WI38 (cell line): Measurements from ENCODE around the gene SCYL1.

Experiments
- H3K4me3 ChIP-seq: 2 replicates; pipeline ENCODE4 v1.5.1; 2011; ENCODE audit warnings: low read depth, mild to moderate bottlenecking, control low read depth, low read length
- TF ChIP-seq, protein P1 (sequence below): IDR thresholded peaks from 2 replicates; pipeline ENCODE4 v1.5.1; 2012; ENCODE audit warnings: low read depth, mild to moderate bottlenecking, control low read depth, low read length

The SCYL1 gene

DNA sequence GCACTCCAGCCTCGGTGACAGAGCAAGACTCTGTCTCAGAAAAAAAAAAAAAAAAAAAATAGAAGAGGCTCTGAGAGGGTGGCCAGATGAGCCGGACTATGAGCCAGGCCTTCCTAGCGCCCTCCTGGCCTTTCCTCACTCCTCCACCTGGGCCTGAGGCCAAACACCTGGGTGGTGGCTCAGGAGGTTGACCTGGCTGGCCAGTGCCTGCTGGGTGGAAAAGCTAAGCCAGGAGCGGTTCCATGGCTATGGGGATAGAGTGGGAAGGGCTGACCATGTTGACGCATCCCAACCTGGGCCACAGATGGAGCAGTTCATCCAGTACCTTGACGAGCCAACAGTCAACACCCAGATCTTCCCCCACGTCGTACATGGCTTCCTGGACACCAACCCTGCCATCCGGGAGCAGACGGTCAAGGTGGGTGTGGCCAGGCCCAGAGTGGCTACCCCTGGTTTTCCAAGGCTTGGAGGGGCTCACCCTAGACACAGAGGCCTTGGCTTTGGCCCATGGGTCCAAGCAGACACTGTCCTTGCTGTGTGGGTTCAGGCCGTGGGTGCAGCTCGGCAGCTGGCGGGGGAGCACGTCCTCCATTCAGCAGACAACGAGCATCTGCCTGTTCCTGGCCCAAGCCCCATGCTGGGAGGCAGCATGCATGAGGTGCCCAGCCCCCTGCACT is 7.6 kb downstream of the SCYL1 start:
- H3K4me3 ChIP-seq = no peak overlapping the region
- TF ChIP-seq, protein P1, sequence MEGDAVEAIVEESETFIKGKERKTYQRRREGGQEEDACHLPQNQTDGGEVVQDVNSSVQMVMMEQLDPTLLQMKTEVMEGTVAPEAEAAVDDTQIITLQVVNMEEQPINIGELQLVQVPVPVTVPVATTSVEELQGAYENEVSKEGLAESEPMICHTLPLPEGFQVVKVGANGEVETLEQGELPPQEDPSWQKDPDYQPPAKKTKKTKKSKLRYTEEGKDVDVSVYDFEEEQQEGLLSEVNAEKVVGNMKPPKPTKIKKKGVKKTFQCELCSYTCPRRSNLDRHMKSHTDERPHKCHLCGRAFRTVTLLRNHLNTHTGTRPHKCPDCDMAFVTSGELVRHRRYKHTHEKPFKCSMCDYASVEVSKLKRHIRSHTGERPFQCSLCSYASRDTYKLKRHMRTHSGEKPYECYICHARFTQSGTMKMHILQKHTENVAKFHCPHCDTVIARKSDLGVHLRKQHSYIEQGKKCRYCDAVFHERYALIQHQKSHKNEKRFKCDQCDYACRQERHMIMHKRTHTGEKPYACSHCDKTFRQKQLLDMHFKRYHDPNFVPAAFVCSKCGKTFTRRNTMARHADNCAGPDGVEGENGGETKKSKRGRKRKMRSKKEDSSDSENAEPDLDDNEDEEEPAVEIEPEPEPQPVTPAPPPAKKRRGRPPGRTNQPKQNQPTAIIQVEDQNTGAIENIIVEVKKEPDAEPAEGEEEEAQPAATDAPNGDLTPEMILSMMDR = no peak

DNA sequence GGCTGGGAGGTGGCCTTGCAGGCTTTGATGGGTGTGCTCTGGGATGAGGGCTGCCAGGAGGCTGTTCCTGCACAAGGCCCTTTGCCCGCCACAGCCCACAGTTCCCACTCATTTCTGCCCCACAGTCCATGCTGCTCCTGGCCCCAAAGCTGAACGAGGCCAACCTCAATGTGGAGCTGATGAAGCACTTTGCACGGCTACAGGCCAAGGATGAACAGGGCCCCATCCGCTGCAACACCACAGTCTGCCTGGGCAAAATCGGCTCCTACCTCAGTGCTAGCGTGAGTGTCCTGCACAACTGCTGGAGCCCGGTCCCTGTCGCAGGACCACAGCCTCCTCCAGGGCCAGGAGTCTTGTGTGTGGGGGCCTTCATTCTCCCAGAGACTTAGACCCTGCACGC is 10.2 kb downstream of the SCYL1 start:
- TF ChIP-seq, protein P1 = no peak

DNA sequence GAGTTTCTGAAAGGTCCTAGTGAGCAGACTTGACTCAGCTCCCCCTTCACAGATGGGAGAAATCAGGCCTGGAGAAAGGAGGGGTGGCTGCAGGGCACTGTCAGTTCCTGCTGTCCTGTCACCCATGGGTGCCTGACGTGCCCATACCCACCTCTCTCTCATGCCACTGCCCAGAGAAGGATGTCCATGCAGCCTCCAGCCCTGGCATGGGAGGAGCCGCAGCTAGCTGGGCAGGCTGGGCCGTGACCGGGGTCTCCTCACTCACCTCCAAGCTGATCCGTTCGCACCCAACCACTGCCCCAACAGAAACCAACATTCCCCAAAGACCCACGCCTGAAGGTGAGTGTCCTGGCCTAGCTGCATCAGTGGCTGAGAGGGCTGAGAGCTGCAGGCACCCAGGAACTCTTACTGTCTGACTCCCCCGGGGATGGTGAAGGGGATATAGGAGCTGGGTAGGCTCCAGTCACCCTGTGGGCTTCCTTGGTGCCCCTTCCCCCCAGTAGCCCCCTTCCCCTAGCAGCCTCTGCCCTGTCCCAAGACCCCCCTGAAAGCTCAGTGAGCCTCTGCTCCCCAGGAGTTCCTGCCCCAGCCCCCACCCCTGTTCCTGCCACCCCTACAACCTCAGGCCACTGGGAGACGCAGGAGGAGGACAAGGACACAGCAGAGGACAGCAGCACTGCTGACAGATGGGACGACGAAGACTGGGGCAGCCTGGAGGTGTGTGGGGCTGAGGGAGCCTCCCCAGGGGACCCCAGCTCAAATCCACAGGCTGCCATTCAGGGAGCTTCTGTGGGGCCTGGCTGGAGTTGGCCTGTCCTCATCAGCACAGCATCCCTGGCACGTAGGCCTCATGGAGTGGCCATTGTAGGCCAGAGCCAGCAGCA is 11.8 kb downstream of the SCYL1 start:
- TF ChIP-seq, protein P1 = no peak
- no peak overlapping the region for H3K4me3 ChIP-seq

More for the DNA sequence above, 10.2 kb downstream of the SCYL1 start:
- no peak overlapping the region for H3K4me3 ChIP-seq

DNA sequence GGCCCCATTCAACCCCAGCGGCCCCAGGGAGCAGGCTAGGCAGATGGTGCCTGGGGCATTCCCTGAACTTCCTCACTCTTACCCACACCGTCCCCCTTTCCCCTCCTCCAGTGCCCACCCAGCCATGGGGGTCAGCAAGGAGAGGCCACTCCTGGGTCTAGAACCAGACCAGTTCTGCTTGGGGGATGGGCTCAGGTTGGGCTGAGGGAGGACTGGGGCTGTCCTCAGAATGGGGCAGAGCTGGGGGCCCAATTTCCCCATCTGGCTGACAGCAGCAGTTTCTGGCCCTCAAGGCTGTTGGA is 12.4 kb downstream of the SCYL1 start:
- TF ChIP-seq, protein P1 = no peak
- no peak overlapping the region for H3K4me3 ChIP-seq

DNA sequence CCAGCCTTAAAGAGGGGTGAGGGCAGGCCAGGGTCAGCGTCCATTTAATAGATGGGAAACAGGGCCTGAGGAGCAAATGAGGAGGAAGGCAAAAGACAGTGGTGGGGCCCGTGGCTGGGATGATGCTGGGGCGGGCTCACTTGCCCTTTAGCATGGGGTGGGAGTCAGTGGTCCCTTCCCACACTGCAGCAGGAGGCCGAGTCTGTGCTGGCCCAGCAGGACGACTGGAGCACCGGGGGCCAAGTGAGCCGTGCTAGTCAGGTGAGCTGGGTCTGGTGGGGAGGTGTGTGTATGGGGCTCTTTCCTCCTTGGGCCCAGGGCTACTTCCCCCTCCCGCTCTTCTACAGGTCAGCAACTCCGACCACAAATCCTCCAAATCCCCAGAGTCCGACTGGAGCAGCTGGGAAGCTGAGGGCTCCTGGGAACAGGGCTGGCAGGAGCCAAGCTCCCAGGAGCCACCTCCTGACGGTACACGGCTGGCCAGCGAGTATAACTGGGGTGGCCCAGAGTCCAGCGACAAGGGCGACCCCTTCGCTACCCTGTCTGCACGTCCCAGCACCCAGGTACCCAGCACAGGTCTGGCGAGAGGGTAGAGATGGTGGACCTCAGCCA is 12.8 kb downstream of the SCYL1 start:
- TF ChIP-seq, protein P1 = no peak
- H3K4me3 ChIP-seq = no peak overlapping the region

DNA sequence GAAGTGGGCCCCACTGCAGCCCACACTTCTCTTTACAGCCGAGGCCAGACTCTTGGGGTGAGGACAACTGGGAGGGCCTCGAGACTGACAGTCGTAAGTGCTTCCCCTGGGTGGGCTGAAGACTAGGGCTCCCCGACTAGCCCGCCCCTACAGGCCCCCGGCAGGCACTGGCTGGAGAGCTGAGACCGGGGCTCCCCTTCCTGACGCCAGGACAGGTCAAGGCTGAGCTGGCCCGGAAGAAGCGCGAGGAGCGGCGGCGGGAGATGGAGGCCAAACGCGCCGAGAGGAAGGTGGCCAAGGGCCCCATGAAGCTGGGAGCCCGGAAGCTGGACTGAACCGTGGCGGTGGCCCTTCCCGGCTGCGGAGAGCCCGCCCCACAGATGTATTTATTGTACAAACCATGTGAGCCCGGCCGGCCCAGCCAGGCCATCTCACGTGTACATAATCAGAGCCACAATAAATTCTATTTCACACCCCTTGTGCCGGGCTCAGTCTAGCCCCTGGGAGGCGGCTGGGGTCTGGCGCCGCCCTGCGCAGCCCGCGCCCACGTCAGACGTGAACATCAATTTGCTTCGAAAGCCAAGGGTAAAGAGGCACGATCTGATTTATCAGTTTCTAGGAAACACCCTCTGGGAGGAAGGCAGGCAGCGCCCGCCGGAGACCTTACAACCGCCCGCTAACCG is 13.5 kb downstream of the SCYL1 start:
- H3K4me3 ChIP-seq = no peak overlapping the region

More for the DNA sequence above, 13.5 kb downstream of the SCYL1 start:
- TF ChIP-seq, protein P1 = no peak
